Kidney epithelial cell (primary cell): ENCODE measurements around the gene KNTC1. TPM values are rescaled to one million over a fixed set of nuclear protein-coding genes. Genes with fewer than 3 reads are reported as not detected.

ENCODE experiments used
- DNase-seq: peaks from one replicate; pipeline ENCODE4 v3.0.0-alpha.2; 2010; ENCODE audit warnings: low read depth
- H3K27me3 ChIP-seq: 2 replicates; pipeline ENCODE4 v1.6.0; 2011; ENCODE audit warnings: low read length; ENCODE audit not compliant: control insufficient read depth, insufficient read depth
- H3K36me3 ChIP-seq: 2 replicates; pipeline ENCODE4 v1.5.1; 2011; ENCODE audit warnings: low read length; ENCODE audit not compliant: control insufficient read depth, insufficient read depth
- H3K4me3 ChIP-seq: 2 replicates; pipeline ENCODE4 v1.5.1; 2011; ENCODE audit warnings: low read depth, mild to moderate bottlenecking, control low read depth, low read length
- CTCF ChIP-seq: IDR thresholded peaks from 2 replicates; pipeline ENCODE4 v1.5.1; 2011; ENCODE audit warnings: mild to moderate bottlenecking, moderate library complexity, low read length, control low read depth, inconsistent platforms; ENCODE audit not compliant: insufficient read depth, poor library complexity, severe bottlenecking
- total RNA-seq: library from RNA; depleted of rRNA; stranded (reverse); fragments of >200 nt; gene quantifications from 2 replicates; pipeline ENCODE4 v1.2.3, GENCODE V29; 2015

Gene KNTC1
- total RNA-seq, 1 donor from 2014 or later: 12.4 TPM

DNA sequence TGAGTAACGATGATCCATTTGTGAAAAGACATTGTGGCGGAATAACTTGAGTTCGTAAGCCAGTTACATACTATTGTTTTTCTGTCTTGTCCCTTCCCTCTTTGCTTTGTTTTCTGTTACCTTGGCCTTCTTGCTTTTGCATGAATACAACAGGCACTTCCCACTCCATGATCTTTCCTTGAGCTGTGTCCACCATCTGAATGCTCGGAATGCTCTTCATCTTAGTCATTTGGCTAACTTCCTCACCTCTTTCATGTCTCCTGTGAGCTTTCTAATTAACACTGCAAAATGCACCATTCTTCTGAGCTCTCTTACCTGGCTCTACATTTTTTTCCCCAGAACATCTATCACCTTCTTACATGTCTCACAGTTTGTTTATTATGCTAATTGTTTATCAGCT lies 10.0 kb downstream of the KNTC1 start:
- TF ChIP-seq CTCF: no peak
- no peak for DNase-seq
- no peak overlapping the region for H3K4me3 ChIP-seq
- H3K36me3 ChIP-seq: no peaks in the 10 kb centered on the region
- no peaks in the 10 kb centered on the region for H3K27me3 ChIP-seq

DNA sequence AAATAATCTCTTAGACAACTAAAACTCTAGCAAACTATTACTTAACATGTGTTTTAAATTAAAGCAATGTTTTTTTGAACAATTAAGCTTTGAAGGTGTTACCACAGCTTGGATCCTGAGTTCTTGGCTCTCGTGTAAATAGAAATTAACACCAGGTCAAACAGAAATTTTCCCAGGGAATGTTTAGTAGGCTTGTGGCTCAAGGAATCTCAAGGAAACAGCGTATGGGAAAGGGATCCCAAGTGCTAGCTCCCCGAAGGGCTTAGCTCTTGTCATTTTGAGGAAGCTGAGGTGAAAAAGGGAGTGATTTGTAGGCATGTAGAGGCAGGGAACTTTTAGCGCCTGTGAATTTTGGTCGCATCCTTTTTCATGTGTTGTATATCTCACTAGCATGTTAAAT lies 11.4 kb downstream of the KNTC1 start:
- H3K36me3 ChIP-seq: no peaks in the 10 kb centered on the region
- TF ChIP-seq CTCF: no peak
- no peaks in the 10 kb centered on the region for H3K27me3 ChIP-seq
- no peak for DNase-seq
- no peak overlapping the region for H3K4me3 ChIP-seq

- DNase-seq: no peak
- no peak overlapping the region for H3K4me3 ChIP-seq
Observed at GRCh38 chr12:122544537-122544936, 17.5 kb downstream of the KNTC1 start.

DNA sequence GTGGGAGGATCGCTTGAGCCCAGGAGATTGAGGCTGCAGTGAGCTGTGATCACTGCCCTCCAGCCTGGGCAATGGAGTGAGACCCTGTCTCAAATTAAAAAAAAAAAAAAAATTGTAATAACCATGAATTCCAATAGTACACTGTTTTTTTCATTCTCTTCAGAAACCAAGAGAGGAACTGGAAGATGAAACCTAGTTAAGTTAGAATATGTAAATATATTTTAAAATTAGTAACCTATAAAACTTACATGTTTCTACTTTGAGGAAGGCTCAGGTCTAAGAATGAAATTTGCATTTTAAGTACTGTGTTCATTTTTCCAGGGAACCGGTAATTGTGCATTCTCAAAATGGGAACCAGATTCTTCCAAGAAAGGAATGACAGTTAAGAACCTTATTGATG lies 18.8 kb downstream of the KNTC1 start:
- no peak overlapping the region for H3K4me3 ChIP-seq
- H3K36me3 ChIP-seq: no peaks in the 10 kb centered on the region
- no peak for TF ChIP-seq CTCF
- no peaks in the 10 kb centered on the region for H3K27me3 ChIP-seq
- DNase-seq: no peak

More at GRCh38 chr12:122544537-122544936, 17.5 kb downstream of the KNTC1 start:
- Histone ChIP-seq H3K36me3 (no peaks in the 10 kb centered on the region), H3K27me3 (no peaks in the 10 kb centered on the region)
- no peak for TF ChIP-seq CTCF

GRCh38 chr12:122547330-122547729 lies 20.3 kb downstream of the KNTC1 start:
- DNase-seq: no peak
- Histone ChIP-seq H3K4me3 (no peak overlapping the region), H3K36me3 (no peaks in the 10 kb centered on the region), H3K27me3 (no peaks in the 10 kb centered on the region)
- TF ChIP-seq CTCF: no peak
